ENCODE results near the gene USH1C.

USH1C gene

GRCh38 chr11:17459236-17459896, 84.8 kb downstream of the USH1C start:
- DNase-seq, result no peak

DNA sequence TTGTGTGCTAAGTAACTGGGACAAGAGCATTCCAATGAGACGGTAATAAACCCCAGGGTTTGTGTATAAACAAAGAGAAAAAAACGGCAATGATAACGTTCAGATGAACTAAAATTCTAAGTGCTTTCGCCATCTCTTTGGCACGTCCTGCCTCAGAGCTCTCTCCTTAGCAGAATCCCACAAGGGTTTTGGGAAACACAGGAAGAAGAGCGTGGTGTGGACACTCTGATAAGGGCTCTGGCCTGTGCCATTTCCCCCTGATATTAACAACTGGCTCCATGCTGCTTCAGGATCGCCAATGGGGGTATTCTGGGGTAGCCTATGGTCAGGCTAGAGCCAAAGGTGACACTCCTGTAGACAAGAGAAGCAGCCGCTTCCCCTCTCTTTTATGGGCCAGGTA, 85.9 kb downstream of the USH1C start:
- DNase-seq, result no peak

GRCh38 chr11:17457396-17458173, 86.6 kb downstream of the USH1C start:
- no peak for DNase-seq

- no peak for DNase-seq
These were observed 91.5 kb downstream of the USH1C start for GRCh38 chr11:17452668-17453067.

GRCh38 chr11:17449158-17449557, 95.1 kb downstream of the USH1C start:
- DNase-seq, result no peak

DNA sequence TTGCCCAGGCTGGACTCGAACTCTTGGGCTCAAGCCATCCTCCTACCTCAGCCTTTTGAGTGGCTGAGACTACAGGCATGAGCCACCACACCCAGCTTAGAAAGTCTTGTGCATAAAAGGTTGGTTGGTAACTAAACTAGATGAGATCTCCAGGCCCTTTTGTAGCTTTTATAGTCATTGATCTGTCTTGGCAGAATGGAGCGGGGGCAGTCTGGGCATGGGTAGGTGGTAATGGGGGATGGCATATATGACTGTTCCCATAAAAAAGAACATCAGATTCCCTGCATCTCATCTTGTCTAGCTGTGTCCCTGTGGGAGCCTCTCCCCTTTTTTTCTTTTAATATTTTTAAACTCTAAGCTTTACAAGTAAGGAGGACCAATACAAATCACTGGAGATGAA, 97.7 kb downstream of the USH1C start:
- DNase-seq, result no peak

DNA sequence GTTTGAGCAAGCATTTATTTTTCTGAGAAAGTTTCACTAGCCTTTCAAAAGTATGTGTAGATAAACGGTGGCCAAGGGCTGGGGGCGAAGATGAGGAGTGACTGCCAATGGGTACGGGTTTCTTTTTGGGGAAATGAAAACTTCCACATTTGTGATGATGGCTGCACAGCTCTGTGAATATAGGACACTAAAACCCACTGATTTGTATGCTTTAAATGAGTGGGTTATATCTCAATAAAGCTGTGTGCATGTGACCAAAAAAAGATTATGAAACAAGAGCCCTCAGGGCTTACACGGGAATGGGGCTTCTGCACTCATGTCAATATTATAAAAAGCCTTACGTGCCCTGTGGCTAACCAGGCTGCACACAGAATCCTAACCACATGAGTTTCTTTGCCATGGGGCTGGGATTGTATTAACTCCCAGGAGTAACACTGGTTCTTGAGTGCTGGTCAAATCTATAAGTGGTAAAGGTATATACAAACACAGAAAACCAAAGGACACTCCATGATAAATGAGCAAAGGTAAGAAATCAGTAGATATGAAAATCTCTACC, 98.9 kb downstream of the USH1C start:
- no peak for DNase-seq

DNA sequence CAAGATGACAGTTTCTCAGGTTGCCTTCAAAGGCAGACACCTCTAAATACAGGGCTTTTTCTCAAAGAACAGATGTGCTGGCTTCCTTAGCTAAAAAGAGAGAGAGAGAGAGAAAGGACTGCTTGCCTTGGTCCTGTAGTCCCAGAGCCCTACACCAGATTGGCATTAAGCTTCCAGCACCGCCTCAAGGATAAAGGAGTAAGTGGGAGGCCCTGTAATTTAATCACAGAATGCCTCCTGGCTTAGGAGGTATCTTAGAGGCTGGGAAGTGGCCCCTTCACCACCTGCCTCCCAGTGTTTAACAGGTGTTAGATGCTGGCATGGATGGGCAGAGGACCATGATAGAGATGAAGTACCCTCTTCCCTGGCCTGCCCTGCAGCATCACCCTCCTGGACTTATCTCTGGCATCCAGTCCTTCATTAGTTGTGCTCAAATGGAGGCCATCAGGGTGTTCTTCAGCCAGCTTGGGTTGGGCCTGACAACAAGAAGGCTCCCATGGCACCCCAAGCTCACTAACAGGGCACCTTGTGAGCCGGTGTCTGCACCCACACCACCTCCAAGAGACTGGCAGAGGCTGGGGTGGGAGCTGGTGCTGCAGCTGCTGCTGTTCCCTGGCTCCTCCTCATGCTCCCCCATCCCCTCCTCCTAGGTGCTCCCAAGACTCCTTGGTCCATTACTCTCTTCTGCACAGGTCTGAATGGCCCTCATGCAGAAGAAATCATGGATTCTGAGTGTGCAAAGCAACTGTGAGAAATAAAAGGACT, 100.1 kb downstream of the USH1C start:
- no peak for DNase-seq
